Calu3 (cell line): ENCODE data around the gene CCDC136. TPM values are rescaled to one million over a fixed set of nuclear protein-coding genes. Genes with fewer than 3 reads are reported as not detected.

ENCODE experiments used
- BruUV-seq: library from RNA; stranded (reverse); fragments of 400-500 nt; replicated peaks from 2 replicates; lab custom pipeline; 2021; lab: Mats Ljungman, UMichigan
- CTCF ChIA-PET: fragments of 300-600 bp; sonication (Branson Sonifier 250); formaldehyde crosslinking; loops from one replicate; lab custom pipeline; 2022; ENCODE audit warnings: antibody characterized with exemption; lab: Charles Lee
- DNase-seq: peaks from one replicate; pipeline ENCODE4 v3.0.0; 2022
- H3K27ac Mint-ChIP-seq: one replicate; pipeline ENCODE4 v1.8.0; 2022; ENCODE audit warnings: mixed read lengths; ENCODE audit not compliant: unreplicated experiment
- H3K27me3 Mint-ChIP-seq: one replicate; pipeline ENCODE4 v1.8.0; 2022; ENCODE audit warnings: mixed read lengths; ENCODE audit not compliant: unreplicated experiment
- H3K36me3 Mint-ChIP-seq: one replicate; pipeline ENCODE4 v1.8.0; 2022; ENCODE audit warnings: mild to moderate bottlenecking, moderate library complexity, mixed read lengths; ENCODE audit not compliant: insufficient read depth, unreplicated experiment
- H3K4me1 Mint-ChIP-seq: one replicate; pipeline ENCODE4 v1.8.0; 2022; ENCODE audit warnings: mild to moderate bottlenecking, low read depth, mixed read lengths; ENCODE audit not compliant: unreplicated experiment
- H3K4me3 Mint-ChIP-seq: one replicate; pipeline ENCODE4 v1.8.0; 2022; ENCODE audit warnings: mild to moderate bottlenecking, low read depth, moderate library complexity, mixed read lengths; ENCODE audit not compliant: unreplicated experiment
- H3K9me3 Mint-ChIP-seq: one replicate; pipeline ENCODE4 v1.8.0; 2022; ENCODE audit warnings: low read depth, mixed read lengths; ENCODE audit not compliant: unreplicated experiment
- intact Hi-C: fragments of 100-400 bp; cut with micrococcal nuclease; formaldehyde crosslinking; loops from one replicate; pipeline ENCODE4 v1.10.0; 2022; ENCODE audit not compliant: unreplicated experiment
- total RNA-seq: library from RNA; stranded (reverse); gene quantifications from 2 replicates; pipeline ENCODE4 v1.2.3, GENCODE V29; 2022
- TF ChIP-seq, protein P1 (sequence below): fragments of 200-600 bp; IDR thresholded peaks from one replicate; pipeline ENCODE4 v1.8.0; 2022; ENCODE audit warnings: antibody characterized with exemption; ENCODE audit not compliant: unreplicated experiment

The CCDC136 gene
- total RNA-seq, 1 experiment from 2014 or later: 5.9 TPM

DNA sequence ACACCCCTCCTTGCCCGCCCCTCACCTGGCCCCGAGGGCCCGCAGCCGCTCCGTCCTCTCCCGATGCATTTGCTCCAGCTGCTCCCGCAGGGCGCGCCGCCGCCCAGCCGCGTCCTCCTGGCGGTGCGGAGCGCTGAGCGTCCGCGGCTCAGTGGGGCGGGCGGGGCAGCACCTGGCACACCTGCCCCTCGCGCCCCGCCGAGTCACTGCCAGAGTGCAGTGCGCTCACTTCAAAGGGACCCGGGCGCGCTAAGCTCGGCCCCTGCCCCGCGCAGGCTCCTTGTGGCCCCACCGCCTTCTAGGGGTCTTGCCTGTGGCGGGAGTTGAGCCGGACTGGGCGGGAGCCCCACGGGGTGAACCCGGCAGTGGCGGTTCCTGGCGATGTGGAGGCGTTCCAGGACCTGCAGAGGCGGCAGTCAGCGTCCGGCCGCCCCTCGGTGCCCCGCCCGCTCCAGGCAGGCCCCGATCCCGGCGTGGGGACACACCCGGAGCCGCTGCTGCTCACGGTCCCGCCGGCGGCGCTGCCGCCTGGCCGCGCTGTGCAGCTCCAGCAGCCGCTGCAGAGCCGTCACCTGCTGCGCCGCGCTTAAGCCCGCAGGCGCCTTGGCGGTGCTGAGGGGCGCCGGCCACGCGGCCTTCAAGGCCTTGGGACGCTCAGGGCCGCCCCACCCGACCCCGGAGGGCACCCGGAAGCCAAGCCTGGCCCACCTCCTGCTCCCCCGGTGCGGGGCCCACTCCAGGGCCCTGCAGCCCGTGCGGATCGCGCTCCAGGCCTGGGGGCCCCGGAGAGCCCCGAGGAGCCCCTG lies 77.6 kb downstream of the CCDC136 start:
- peak overlapping the region; percentile 67 for H3K4me3 Mint-ChIP-seq
- peaks cover 21% of the 10 kb centered on the region for H3K4me1 Mint-ChIP-seq
- intact Hi-C loops: loop anchor here (10.0 kb wide), 1 partner anchor 85 kb away; no protein-coding TSS in a partner anchor
- CTCF ChIA-PET: no interaction called here
- peaks cover 7% of the 10 kb centered on the region for H3K27me3 Mint-ChIP-seq
- TF ChIP-seq, protein P1, sequence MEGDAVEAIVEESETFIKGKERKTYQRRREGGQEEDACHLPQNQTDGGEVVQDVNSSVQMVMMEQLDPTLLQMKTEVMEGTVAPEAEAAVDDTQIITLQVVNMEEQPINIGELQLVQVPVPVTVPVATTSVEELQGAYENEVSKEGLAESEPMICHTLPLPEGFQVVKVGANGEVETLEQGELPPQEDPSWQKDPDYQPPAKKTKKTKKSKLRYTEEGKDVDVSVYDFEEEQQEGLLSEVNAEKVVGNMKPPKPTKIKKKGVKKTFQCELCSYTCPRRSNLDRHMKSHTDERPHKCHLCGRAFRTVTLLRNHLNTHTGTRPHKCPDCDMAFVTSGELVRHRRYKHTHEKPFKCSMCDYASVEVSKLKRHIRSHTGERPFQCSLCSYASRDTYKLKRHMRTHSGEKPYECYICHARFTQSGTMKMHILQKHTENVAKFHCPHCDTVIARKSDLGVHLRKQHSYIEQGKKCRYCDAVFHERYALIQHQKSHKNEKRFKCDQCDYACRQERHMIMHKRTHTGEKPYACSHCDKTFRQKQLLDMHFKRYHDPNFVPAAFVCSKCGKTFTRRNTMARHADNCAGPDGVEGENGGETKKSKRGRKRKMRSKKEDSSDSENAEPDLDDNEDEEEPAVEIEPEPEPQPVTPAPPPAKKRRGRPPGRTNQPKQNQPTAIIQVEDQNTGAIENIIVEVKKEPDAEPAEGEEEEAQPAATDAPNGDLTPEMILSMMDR: no peak
- no TSS peak for BruUV-seq
- peak; percentile 68 for DNase-seq
- H3K27ac Mint-ChIP-seq: no peak overlapping the region
- H3K36me3 Mint-ChIP-seq: peaks cover 37% of the 10 kb centered on the region
- H3K9me3 Mint-ChIP-seq: no peaks in the 10 kb centered on the region

DNA sequence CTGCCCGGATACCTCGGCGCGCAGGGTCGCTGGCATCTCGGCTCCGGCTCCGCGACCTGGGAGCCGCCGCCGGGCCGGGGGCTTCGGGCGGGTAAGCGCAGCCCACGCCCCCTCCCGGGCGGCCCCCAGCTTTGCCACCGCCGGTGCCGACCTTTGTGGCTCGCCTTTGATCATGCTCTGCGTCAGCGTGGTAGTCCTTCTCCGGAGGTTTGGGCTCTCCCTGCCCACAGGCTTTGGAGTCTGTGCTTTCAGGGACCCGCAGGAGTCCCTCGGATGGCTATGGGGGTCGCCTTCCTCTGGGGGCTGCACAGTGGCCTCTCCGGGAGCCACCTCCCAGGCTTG lies 78.1 kb downstream of the CCDC136 start:
- no TSS peak for BruUV-seq
- TF ChIP-seq, protein P1: peak; percentile 8
- Mint-ChIP-seq H3K36me3 (peaks cover 36% of the 10 kb centered on the region), H3K4me1 (peaks cover 21% of the 10 kb centered on the region), H3K9me3 (no peaks in the 10 kb centered on the region), H3K27ac (peak overlapping the region; percentile 76), H3K4me3 (peak overlapping the region; percentile 67), H3K27me3 (peaks cover 7% of the 10 kb centered on the region)
- no peak for DNase-seq
- CTCF ChIA-PET: no interaction called here
- intact Hi-C loops: loop anchor here (10.0 kb wide), 1 partner anchor 85 kb away; no protein-coding TSS in a partner anchor

DNA sequence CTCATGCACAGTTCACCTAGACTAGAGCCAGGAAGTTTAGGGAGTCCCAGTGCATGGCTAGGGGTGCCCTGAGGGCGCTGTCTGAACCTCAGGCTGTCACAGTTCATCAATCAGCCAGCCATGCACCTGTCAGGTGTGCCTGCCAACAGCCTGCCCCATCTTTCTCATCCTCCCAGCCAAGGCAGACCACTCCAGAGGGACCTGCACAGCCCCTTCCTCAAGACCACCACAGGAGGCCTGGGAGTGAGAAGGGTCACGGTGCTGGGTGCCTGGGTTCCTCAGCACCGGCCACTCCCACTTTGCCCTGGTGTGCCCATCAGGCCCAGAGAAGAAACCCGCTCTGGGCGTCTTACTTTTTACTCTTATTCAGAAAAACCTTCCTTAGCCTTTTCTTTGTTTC lies 79.3 kb downstream of the CCDC136 start:
- TF ChIP-seq, protein P1: no peak
- CTCF ChIA-PET: no interaction called here
- Mint-ChIP-seq H3K9me3 (no peaks in the 10 kb centered on the region), H3K36me3 (peaks cover 27% of the 10 kb centered on the region), H3K27me3 (peaks cover 7% of the 10 kb centered on the region), H3K4me1 (peaks cover 21% of the 10 kb centered on the region), H3K4me3 (no peak overlapping the region), H3K27ac (no peak overlapping the region)
- BruUV-seq: no TSS peak
- no peak for DNase-seq
- intact Hi-C loops: no loop called here

Other genes starting within 250 kb of the CCDC136 start
- 7.3 and 8.5 TPM in 2 replicates for gene GARIN1A, start 119.7 kb upstream of the CCDC136 start, total RNA-seq
- gene CALU, start 52.6 kb upstream of the CCDC136 start, total RNA-seq: 115 and 154 TPM in 2 replicates
- not detected in 2 replicates for gene OPN1SW, start 16.2 kb upstream of the CCDC136 start, total RNA-seq
- 0.42 and 0.98 TPM in 2 replicates for gene FLNC, start 38.4 kb downstream of the CCDC136 start, total RNA-seq
- 104 and 123 TPM in 2 replicates for gene ATP6V1F, start 70.9 kb downstream of the CCDC136 start, total RNA-seq
- 6.8 and 10.6 TPM in 2 replicates for gene KCP, start 118.7 kb downstream of the CCDC136 start, total RNA-seq
- 11.4 and 13.4 TPM in 2 replicates for gene IRF5, start 146.0 kb downstream of the CCDC136 start, total RNA-seq